SU-DHL-6 (cell line): ENCODE measurements around the gene CLINT1.

Source experiments
- H2AFZ ChIP-seq: fragments of 200-600 bp; sonication (generic); 2 replicates; pipeline ENCODE4 v1.6.1; 2014; ENCODE audit warnings: low read depth, mild to moderate bottlenecking, moderate library complexity, mixed read lengths, antibody characterized with exemption, low read length; ENCODE audit not compliant: severe bottlenecking
- H3F3A ChIP-seq: fragments of 200-600 bp; shearing (Covaris generic); 2 replicates; pipeline ENCODE4 v1.6.0; 2016; ENCODE audit warnings: antibody characterized with exemption, mild to moderate bottlenecking; ENCODE audit not compliant: insufficient read depth
- H3K27ac ChIP-seq: fragments of 200-600 bp; sonication (generic); 2 replicates; pipeline ENCODE4 v1.5.1; 2016; ENCODE audit warnings: low read depth, mild to moderate bottlenecking, low read length, moderate library complexity, mixed read lengths
- H3K27me3 ChIP-seq: fragments of 200-600 bp; sonication (generic), shearing (Covaris generic); 2 replicates; pipeline ENCODE4 v1.6.0; 2014; ENCODE audit warnings: mild to moderate bottlenecking, low read length
- H3K36me3 ChIP-seq: fragments of 200-600 bp; sonication (generic); 2 replicates; pipeline ENCODE4 v1.6.1; 2014; ENCODE audit warnings: mild to moderate bottlenecking, low read length, mixed read lengths
- H3K4me2 ChIP-seq: fragments of 300-600, 200-600 bp; shearing (Covaris generic), sonication (generic); 2 replicates; pipeline ENCODE4 v1.6.0; 2014; ENCODE audit warnings: low read length, low read depth, mild to moderate bottlenecking; ENCODE audit not compliant: poor library complexity, severe bottlenecking
- H3K4me3 ChIP-seq: fragments of 200-600 bp; sonication (generic); 2 replicates; pipeline ENCODE4 v1.5.1; 2014; ENCODE audit warnings: antibody characterized with exemption, low read length, mild to moderate bottlenecking, mixed read lengths; ENCODE audit not compliant: insufficient read depth, poor library complexity, severe bottlenecking
- H3K79me2 ChIP-seq: fragments of 200-600 bp; sonication (generic); 2 replicates; pipeline ENCODE4 v1.6.1; 2014; ENCODE audit warnings: mild to moderate bottlenecking, low read length, moderate library complexity; ENCODE audit not compliant: insufficient read depth
- H3K9ac ChIP-seq: fragments of 200-600 bp; sonication (generic); 2 replicates; pipeline ENCODE4 v1.7.0; 2014; ENCODE audit warnings: mild to moderate bottlenecking, low read length
- H3K9me2 ChIP-seq: fragments of 200-600 bp; sonication (generic); replicated peaks from 2 replicates; pipeline ENCODE4 v1.6.1; 2014; ENCODE audit warnings: low read length; ENCODE audit not compliant: insufficient read depth
- H3K9me3 ChIP-seq: fragments of 200-600 bp; sonication (generic); 2 replicates; pipeline ENCODE4 v1.6.1; 2014; ENCODE audit warnings: low read length, mixed read lengths; ENCODE audit not compliant: insufficient read depth
- H4K20me1 ChIP-seq: fragments of 200-600 bp; sonication (generic); 2 replicates; pipeline ENCODE4 v1.6.1; 2014; ENCODE audit warnings: low read depth, mild to moderate bottlenecking, antibody characterized with exemption, low read length, moderate library complexity, mixed read lengths
- EZH2phosphoT487 ChIP-seq: fragments of 200-600 bp; sonication (generic), shearing (Covaris generic); conservative IDR thresholded peaks from 2 replicates; pipeline ENCODE4 v1.6.1; 2018; ENCODE audit warnings: mild to moderate bottlenecking, antibody characterized with exemption, low read length, moderate library complexity, mixed read lengths
- TF ChIP-seq, protein P1 (sequence below): fragments of 200-600 bp; sonication (generic); IDR thresholded peaks from one replicate; pipeline ENCODE4 v1.5.1; 2017; ENCODE audit warnings: antibody characterized with exemption, mild to moderate bottlenecking, low read length, moderate library complexity; ENCODE audit not compliant: insufficient read depth, poor library complexity, severe bottlenecking

Gene CLINT1

DNA sequence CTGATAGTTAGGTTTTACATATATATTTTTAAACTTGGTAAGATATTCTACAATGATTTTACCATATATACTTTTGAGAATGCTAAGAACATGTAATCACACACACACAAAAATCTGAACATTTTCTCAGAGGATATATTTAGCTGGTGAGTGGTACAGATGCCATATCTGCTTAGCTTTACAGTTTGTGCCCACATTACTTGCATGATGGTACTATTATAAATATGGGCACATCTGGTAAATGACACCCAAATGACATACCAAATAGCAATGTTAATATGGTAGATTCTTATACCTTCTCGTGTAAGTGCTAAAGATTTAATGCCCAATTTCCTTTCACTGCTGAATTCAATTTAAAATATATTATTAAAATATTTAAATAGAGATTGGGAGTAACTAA is 58.8 kb downstream of the CLINT1 start:
- Histone ChIP-seq H3K4me2 (no peak overlapping the region), H2AFZ (no peak overlapping the region), H3K9me3 (no peaks in the 10 kb centered on the region), H3K27me3 (no peaks in the 10 kb centered on the region), H3K4me3 (no peak overlapping the region), H3K9me2 (no peaks in the 10 kb centered on the region), H4K20me1 (no peaks in the 10 kb centered on the region; the same call in 1 of the 2 replicates), H3K79me2 (no peaks in the 10 kb centered on the region), H3F3A (0 out of 2 replicates have a peak, but pooled peaks cover 6% of the 10 kb centered on the region), H3K27ac (no peak overlapping the region), H3K36me3 (peaks cover 28% of the 10 kb centered on the region), H3K9ac (no peak overlapping the region)
- TF ChIP-seq EZH2phosphoT487: no peak
- TF ChIP-seq, protein P1, sequence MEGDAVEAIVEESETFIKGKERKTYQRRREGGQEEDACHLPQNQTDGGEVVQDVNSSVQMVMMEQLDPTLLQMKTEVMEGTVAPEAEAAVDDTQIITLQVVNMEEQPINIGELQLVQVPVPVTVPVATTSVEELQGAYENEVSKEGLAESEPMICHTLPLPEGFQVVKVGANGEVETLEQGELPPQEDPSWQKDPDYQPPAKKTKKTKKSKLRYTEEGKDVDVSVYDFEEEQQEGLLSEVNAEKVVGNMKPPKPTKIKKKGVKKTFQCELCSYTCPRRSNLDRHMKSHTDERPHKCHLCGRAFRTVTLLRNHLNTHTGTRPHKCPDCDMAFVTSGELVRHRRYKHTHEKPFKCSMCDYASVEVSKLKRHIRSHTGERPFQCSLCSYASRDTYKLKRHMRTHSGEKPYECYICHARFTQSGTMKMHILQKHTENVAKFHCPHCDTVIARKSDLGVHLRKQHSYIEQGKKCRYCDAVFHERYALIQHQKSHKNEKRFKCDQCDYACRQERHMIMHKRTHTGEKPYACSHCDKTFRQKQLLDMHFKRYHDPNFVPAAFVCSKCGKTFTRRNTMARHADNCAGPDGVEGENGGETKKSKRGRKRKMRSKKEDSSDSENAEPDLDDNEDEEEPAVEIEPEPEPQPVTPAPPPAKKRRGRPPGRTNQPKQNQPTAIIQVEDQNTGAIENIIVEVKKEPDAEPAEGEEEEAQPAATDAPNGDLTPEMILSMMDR: no peak

DNA sequence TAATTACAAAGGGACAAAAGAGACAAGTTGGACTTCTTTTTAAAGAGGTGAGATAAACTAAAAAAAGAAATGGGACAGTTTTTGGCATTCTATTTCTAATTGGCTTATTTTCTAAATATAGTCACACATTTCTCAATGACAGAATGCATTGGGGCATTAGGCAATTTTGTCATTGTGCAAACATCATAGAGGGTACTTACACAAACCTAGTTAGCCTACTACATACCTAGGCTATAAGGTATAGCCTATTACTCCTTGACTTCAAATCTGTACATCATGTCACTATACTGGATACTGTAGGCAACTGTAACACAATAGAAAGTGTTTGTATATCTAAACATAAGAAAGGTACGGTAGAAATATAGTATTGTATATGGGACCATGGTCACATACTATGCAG is 59.4 kb downstream of the CLINT1 start:
- H3K4me2 ChIP-seq: no peak overlapping the region
- no peak overlapping the region for H3K4me3 ChIP-seq
- no peak for TF ChIP-seq EZH2phosphoT487
- TF ChIP-seq, protein P1: no peak
- H3K9ac ChIP-seq: no peak overlapping the region
- H3F3A ChIP-seq: 0 out of 2 replicates have a peak, but pooled peaks cover 6% of the 10 kb centered on the region
- H3K27ac ChIP-seq: no peak overlapping the region
- no peaks in the 10 kb centered on the region; the same call in 1 of the 2 replicates for H4K20me1 ChIP-seq
- H2AFZ ChIP-seq: no peak overlapping the region
- no peaks in the 10 kb centered on the region for H3K79me2 ChIP-seq
- peaks cover 25% of the 10 kb centered on the region for H3K36me3 ChIP-seq
- H3K9me2 ChIP-seq: no peaks in the 10 kb centered on the region
- H3K27me3 ChIP-seq: no peaks in the 10 kb centered on the region
- no peaks in the 10 kb centered on the region for H3K9me3 ChIP-seq

DNA sequence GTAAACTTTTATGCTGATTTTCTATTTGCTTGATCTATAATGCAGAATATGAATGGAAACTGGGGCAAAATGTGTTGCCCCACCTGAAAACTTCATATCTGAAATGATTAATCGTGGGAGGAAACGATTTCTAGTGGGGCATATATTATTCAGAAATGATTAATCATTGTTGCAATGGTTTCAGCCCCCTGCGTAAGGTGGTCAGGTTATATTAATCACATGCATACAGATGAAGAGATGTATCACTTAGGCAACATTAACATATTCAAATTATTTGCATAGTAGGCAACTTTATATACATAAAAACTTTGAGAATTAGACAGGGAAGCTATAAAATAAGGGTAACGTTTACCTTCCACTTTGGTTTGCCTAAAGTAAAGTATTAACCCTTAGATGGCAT is 65.6 kb downstream of the CLINT1 start:
- H3K9me2 ChIP-seq: no peaks in the 10 kb centered on the region
- no peak overlapping the region for H3K4me3 ChIP-seq
- no peak overlapping the region for H2AFZ ChIP-seq
- H3K4me2 ChIP-seq: no peak overlapping the region
- H3F3A ChIP-seq: no peaks in the 10 kb centered on the region
- no peaks in the 10 kb centered on the region for H3K27me3 ChIP-seq
- H3K79me2 ChIP-seq: no peaks in the 10 kb centered on the region
- TF ChIP-seq, protein P1: no peak
- TF ChIP-seq EZH2phosphoT487: no peak
- H4K20me1 ChIP-seq: no peaks in the 10 kb centered on the region
- H3K9ac ChIP-seq: no peak overlapping the region
- peaks cover 20% of the 10 kb centered on the region for H3K36me3 ChIP-seq
- no peak overlapping the region for H3K27ac ChIP-seq
- H3K9me3 ChIP-seq: no peaks in the 10 kb centered on the region
